MCF 10A (cell line): Measurements from ENCODE around the gene OSBP. TPM values are rescaled to one million over a fixed set of nuclear protein-coding genes. Genes with fewer than 3 reads are reported as not detected.

Experiments
- BruUV-seq: library from RNA; stranded (reverse); fragments of 400-500 nt; replicated peaks from 2 replicates; lab custom pipeline; 2021; lab: Mats Ljungman, UMichigan
- CTCF ChIA-PET: fragments of 300-600 bp; sonication (Branson Sonifier 250); formaldehyde crosslinking; extraction: SDS; loops from one replicate; lab custom pipeline; 2021; ENCODE audit warnings: antibody characterized with exemption, inconsistent platforms; lab: Yijun Ruan, JAX
- POLR2A ChIA-PET: fragments of 300-600, 350-650 bp; sonication (Branson Sonifier 250); formaldehyde crosslinking; extraction: SDS; loops from one replicate; lab custom pipeline; 2020; ENCODE audit warnings: antibody characterized with exemption, inconsistent platforms; lab: Yijun Ruan, JAX
- DNase-seq: peaks from one replicate; pipeline ENCODE4 v3.0.0-alpha.2; 2018; ENCODE audit not compliant: unreplicated experiment
- H3K27ac Mint-ChIP-seq: one replicate; pipeline ENCODE4 v1.8.0; 2022; ENCODE audit warnings: mild to moderate bottlenecking, low read depth, mixed read lengths; ENCODE audit not compliant: unreplicated experiment
- H3K27me3 Mint-ChIP-seq: one replicate; pipeline ENCODE4 v1.8.0; 2022; ENCODE audit warnings: mixed read lengths; ENCODE audit not compliant: insufficient read depth, unreplicated experiment
- H3K36me3 Mint-ChIP-seq: one replicate; pipeline ENCODE4 v1.8.0; 2022; ENCODE audit warnings: mild to moderate bottlenecking, moderate library complexity, mixed read lengths; ENCODE audit not compliant: insufficient read depth, unreplicated experiment
- H3K4me1 Mint-ChIP-seq: one replicate; pipeline ENCODE4 v1.8.0; 2022; ENCODE audit warnings: mixed read lengths; ENCODE audit not compliant: insufficient read depth, unreplicated experiment
- H3K4me3 Mint-ChIP-seq: one replicate; pipeline ENCODE4 v1.8.0; 2022; ENCODE audit warnings: mild to moderate bottlenecking, moderate library complexity, mixed read lengths; ENCODE audit not compliant: unreplicated experiment
- H3K9me3 Mint-ChIP-seq: one replicate; pipeline ENCODE4 v1.8.0; 2022; ENCODE audit warnings: mixed read lengths; ENCODE audit not compliant: unreplicated experiment
- intact Hi-C: fragments of 100-400 bp; cut with micrococcal nuclease; formaldehyde crosslinking; loops from 2 replicates; pipeline ENCODE4 v1.14.1; 2022
- total RNA-seq: library from RNA; stranded (reverse); gene quantifications from 2 replicates; pipeline ENCODE4 v1.2.3, GENCODE V29; 2022
- TF ChIP-seq, protein P1 (sequence below): fragments of 200-600 bp; IDR thresholded peaks from one replicate; pipeline ENCODE4 v1.8.0; 2022; ENCODE audit warnings: antibody characterized with exemption, mild to moderate bottlenecking; ENCODE audit not compliant: unreplicated experiment

Gene OSBP
- total RNA-seq, 1 experiment from 2014 or later: 76.1 TPM

DNA sequence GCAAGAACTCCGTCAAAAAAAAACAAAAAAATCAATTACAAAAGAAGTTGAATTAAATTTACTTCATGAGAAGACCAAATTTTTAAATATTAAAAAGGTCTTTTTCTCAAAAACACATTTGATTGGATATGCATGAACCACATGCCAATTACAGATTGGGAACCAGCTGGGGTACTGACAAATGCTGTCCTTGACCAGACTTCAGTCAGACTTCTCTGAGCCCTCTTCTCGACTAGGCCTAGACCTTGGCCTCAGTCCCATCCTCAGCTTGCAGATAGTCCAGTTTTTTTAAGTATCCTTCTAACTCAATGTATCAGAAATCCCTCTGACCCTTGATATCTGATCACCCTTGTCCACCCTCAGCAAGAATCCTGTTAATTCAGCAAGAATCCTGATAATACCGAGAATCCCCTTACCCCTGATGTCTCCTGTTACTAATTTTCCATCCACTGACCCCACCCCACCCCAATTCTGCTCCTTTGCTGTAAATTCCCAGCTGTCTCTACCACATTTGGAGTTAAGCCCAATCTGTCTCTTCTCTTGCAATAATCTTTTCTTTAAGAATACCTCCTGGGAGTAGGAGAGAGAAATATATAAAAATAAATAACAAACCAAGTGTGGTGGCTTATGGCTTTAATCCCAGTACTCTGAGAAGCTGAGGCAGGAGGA, 73.3 kb downstream of the OSBP start:
- no peak overlapping the region for H3K4me3 Mint-ChIP-seq
- intact Hi-C loops: no loop called here
- peaks cover 14% of the 10 kb centered on the region for H3K4me1 Mint-ChIP-seq
- TF ChIP-seq, protein P1, sequence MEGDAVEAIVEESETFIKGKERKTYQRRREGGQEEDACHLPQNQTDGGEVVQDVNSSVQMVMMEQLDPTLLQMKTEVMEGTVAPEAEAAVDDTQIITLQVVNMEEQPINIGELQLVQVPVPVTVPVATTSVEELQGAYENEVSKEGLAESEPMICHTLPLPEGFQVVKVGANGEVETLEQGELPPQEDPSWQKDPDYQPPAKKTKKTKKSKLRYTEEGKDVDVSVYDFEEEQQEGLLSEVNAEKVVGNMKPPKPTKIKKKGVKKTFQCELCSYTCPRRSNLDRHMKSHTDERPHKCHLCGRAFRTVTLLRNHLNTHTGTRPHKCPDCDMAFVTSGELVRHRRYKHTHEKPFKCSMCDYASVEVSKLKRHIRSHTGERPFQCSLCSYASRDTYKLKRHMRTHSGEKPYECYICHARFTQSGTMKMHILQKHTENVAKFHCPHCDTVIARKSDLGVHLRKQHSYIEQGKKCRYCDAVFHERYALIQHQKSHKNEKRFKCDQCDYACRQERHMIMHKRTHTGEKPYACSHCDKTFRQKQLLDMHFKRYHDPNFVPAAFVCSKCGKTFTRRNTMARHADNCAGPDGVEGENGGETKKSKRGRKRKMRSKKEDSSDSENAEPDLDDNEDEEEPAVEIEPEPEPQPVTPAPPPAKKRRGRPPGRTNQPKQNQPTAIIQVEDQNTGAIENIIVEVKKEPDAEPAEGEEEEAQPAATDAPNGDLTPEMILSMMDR: no peak
- H3K9me3 Mint-ChIP-seq: no peaks in the 10 kb centered on the region
- BruUV-seq: no TSS peak
- ChIA-PET POLR2A (no interaction called here), CTCF (interaction anchor here (1.2 kb wide), 1 partner anchor 124 kb away, joined by 3 read pairs; no protein-coding TSS in a partner anchor)
- no peaks in the 10 kb centered on the region for H3K36me3 Mint-ChIP-seq
- no peak for DNase-seq
- H3K27ac Mint-ChIP-seq: no peak overlapping the region
- H3K27me3 Mint-ChIP-seq: no peaks in the 10 kb centered on the region

DNA sequence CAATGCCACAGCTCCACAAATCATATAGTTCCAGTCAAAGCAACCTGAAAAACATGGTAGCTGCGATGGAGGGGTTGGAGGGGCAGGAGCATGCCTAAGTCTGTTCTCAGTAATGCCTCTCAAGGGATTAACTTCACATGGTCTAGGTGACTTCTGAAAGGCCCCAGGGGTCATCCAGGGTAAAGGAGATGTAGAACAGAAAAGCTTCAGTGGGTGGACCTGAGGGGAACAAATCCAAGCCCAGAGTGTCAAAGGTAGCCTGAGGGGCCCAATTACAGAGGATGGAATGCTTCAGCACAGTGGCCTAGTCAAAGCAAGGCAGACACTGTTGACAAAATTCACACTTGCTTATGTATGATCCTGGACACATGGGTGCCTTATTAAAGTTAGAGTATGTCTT, 80.9 kb downstream of the OSBP start:
- Mint-ChIP-seq H3K27me3 (no peaks in the 10 kb centered on the region), H3K4me3 (no peak overlapping the region), H3K4me1 (no peaks in the 10 kb centered on the region), H3K9me3 (no peaks in the 10 kb centered on the region), H3K27ac (no peak overlapping the region), H3K36me3 (no peaks in the 10 kb centered on the region)
- ChIA-PET CTCF (interaction anchor here (0.7 kb wide), 1 partner anchor 19 kb away, joined by 3 read pairs; no protein-coding TSS in a partner anchor), POLR2A (interaction anchor here (0.6 to 1.2 kb wide), 2 partner anchors 81 to 205 kb away, joined by 3 to 4 read pairs; partner anchors contain the start of gene OSBP)
- intact Hi-C loops: no loop called here
- DNase-seq: no peak
- TF ChIP-seq, protein P1: no peak
- BruUV-seq: no TSS peak

DNA sequence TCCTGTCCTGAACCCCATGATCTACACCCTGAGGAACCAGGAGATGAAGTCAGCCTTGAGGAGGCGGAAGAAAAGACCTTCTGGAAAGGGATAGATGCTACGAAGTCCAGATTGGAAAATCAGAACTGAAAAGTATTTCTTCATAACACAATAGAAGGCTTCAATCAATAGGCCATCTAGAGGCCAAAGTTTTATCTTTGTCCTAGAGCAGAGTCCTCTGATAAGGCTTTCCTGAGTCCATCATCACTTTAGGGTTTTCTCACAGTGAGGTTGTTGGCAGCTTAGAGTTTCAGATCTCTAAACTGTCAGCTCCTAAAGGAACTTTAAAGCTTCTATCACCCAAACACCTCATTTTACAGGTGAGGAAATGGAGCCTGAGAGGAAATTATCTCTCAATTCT, 83.0 kb downstream of the OSBP start:
- CTCF ChIA-PET: interaction anchor here (1.0 to 1.4 kb wide), 4 partner anchors 14 to 147 kb away, joined by 4 to 6 read pairs (median 4); no protein-coding TSS in a partner anchor
- no TSS peak for BruUV-seq

DNA sequence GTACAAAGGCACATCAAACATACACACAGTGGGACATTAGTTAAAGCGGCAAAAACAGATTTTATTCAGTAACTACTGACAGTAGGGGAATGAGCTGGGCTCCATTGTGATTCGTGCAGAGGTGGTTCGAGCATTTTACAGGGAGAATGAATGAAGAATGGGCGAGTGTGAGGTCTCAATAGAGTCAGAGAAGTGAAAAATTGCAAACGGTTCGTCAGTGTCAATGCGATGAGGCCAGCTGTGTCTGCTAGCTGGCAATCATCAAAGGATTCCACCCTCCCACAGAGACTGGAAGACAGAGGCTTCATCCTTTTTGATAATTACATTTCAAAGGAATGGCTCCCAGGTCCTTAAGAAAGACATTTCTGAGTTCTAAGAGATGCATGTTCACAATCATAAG, 86.9 kb downstream of the OSBP start:
- intact Hi-C loops: no loop called here
- no TSS peak for BruUV-seq
- no peaks in the 10 kb centered on the region for H3K4me1 Mint-ChIP-seq
- TF ChIP-seq, protein P1: no peak
- no peak overlapping the region for H3K4me3 Mint-ChIP-seq
- no peak for DNase-seq
- H3K27me3 Mint-ChIP-seq: peaks cover 12% of the 10 kb centered on the region
- no peak overlapping the region for H3K27ac Mint-ChIP-seq
- ChIA-PET POLR2A (interaction anchor here (0.7 to 1.0 kb wide), 2 partner anchors 62 to 270 kb away, joined by 3 read pairs; no protein-coding TSS in a partner anchor), CTCF (interaction anchor here (0.6 kb wide), 2 partner anchors 254 to 274 kb away, joined by 3 read pairs; no protein-coding TSS in a partner anchor)
- H3K36me3 Mint-ChIP-seq: no peaks in the 10 kb centered on the region
- H3K9me3 Mint-ChIP-seq: no peaks in the 10 kb centered on the region

More for the DNA sequence above, 83.0 kb downstream of the OSBP start:
- Mint-ChIP-seq H3K4me3 (no peak overlapping the region), H3K4me1 (no peaks in the 10 kb centered on the region), H3K36me3 (no peaks in the 10 kb centered on the region), H3K27me3 (no peaks in the 10 kb centered on the region), H3K9me3 (no peaks in the 10 kb centered on the region), H3K27ac (no peak overlapping the region)
- intact Hi-C loops: no loop called here
- POLR2A ChIA-PET: interaction anchor here (1.2 kb wide), 1 partner anchor 18 kb away, joined by 3 read pairs; no protein-coding TSS in a partner anchor
- TF ChIP-seq, protein P1: no peak
- DNase-seq: no peak
